HUES6 (cell line): ENCODE data around the gene PRR32.

ENCODE experiments used
- H3K27ac ChIP-seq: 2 replicates; pipeline ENCODE4 v1.7.0; 2013; ENCODE audit warnings: low read depth, mild to moderate bottlenecking, low read length, inconsistent platforms
- H3K27me3 ChIP-seq: 2 replicates; pipeline ENCODE4 v1.6.1; 2013; ENCODE audit warnings: low read length; ENCODE audit not compliant: control insufficient read depth, insufficient read depth
- H3K36me3 ChIP-seq: 2 replicates; pipeline ENCODE4 v1.6.1; 2013; ENCODE audit warnings: low read length; ENCODE audit not compliant: control insufficient read depth, insufficient read depth
- H3K4me1 ChIP-seq: 2 replicates; pipeline ENCODE4 v1.6.1; 2013; ENCODE audit warnings: low read length; ENCODE audit not compliant: control insufficient read depth, insufficient read depth
- H3K4me3 ChIP-seq: 2 replicates; pipeline ENCODE4 v1.5.1; 2013; ENCODE audit warnings: low read depth, low read length
- H3K9ac ChIP-seq: one replicate; pipeline ENCODE4 v1.6.1; 2013; ENCODE audit warnings: mild to moderate bottlenecking, low read length
- H3K9me3 ChIP-seq: 2 replicates; pipeline ENCODE4 v1.6.1; 2013; ENCODE audit warnings: low read depth, low read length; ENCODE audit not compliant: control insufficient read depth, insufficient read depth

PRR32 gene

GRCh38 chrX:126855839-126856524 lies 36.5 kb downstream of the PRR32 start:
- H3K27ac ChIP-seq, result no peak overlapping the region
- H3K9me3 ChIP-seq, result peaks cover under 1% of the 10 kb centered on the region; the same call in 1 of the 2 replicates
- H3K4me3 ChIP-seq, result no peak overlapping the region
- no peak overlapping the region for H3K9ac ChIP-seq
- H3K36me3 ChIP-seq, result no peaks in the 10 kb centered on the region
- H3K27me3 ChIP-seq, result no peaks in the 10 kb centered on the region
- H3K4me1 ChIP-seq, result no peaks in the 10 kb centered on the region
